HCT116 (cell line): ENCODE results near the gene EVA1A. TPM values are rescaled to one million over a fixed set of nuclear protein-coding genes. Genes with fewer than 3 reads are reported as not detected.

ENCODE experiments used
- ATAC-seq: fragments of 200-7000 bp; cut with Tn5 transposase; 2 replicates; pipeline ENCODE4 v1.9.1; 2020; ENCODE audit warnings: mild to moderate bottlenecking, moderate library complexity
- BruUV-seq: library from RNA; stranded (reverse); fragments of 400-500 nt; replicated peaks from 2 replicates; lab custom pipeline; 2021; lab: Mats Ljungman, UMichigan
- CTCF ChIA-PET: fragments of 300-600 bp; sonication (Branson Sonifier 250); formaldehyde crosslinking; loops from one replicate; lab custom pipeline; 2021; ENCODE audit warnings: antibody characterized with exemption; lab: Charles Lee
- POLR2A ChIA-PET: fragments of 300-600, 350-600 bp; sonication (Branson Sonifier 250); formaldehyde crosslinking; loops from one replicate; lab custom pipeline; 2021; ENCODE audit warnings: antibody characterized with exemption; lab: Charles Lee
- RAD21 ChIA-PET, 2 experiments: fragments of 300-600 bp; sonication (Branson Sonifier 250); formaldehyde crosslinking; loops; one replicate each; lab custom pipeline; 2023; ENCODE audit warnings: low total read pairs in 2 of 2; ENCODE audit not compliant: uncharacterized antibody in 2 of 2, unreplicated experiment in 2 of 2, low non-redundant PET in 1 of 2; lab: Charles Lee
- DNase-seq: peaks from one replicate; pipeline ENCODE4 v3.0.0-alpha.2; 2010; ENCODE audit warnings: low read depth, low spot score
- H2AFZ ChIP-seq: fragments of 200-600 bp; shearing (Covaris generic), sonication (generic); 2 replicates; pipeline ENCODE4 v1.6.1; 2017; ENCODE audit warnings: low read depth, mixed run types, mixed read lengths, antibody characterized with exemption, low read length; ENCODE audit not compliant: poor library complexity, severe bottlenecking
- H3K27ac ChIP-seq: 2 replicates; pipeline ENCODE4 v1.5.1; 2012; ENCODE audit warnings: low read depth, low read length
- H3K27me3 ChIP-seq: fragments of 200-600 bp; sonication (generic); 2 replicates; pipeline ENCODE4 v1.6.1; 2016; ENCODE audit warnings: mixed run types, low read length, mixed read lengths; ENCODE audit not compliant: insufficient read depth
- H3K36me3 ChIP-seq, 2 experiments: fragments of 200-500 bp in 1 of 2; fragments of 200-600 bp in 1 of 2; sonication (Bioruptor generic) in 1 of 2; sonication (generic) in 1 of 2; 2 replicates each; pipeline versions ENCODE4 v1.5.1 to v1.6.1; 2014 to 2016; ENCODE audit warnings: low read length in 2 of 2, inconsistent platforms in 1 of 2, mixed read lengths in 1 of 2, mixed run types in 1 of 2; ENCODE audit not compliant: insufficient read depth in 2 of 2, control insufficient read depth in 1 of 2
- H3K4me1 ChIP-seq, 2 experiments: fragments of 200-600 bp in 1 of 2; sonication (generic) in 1 of 2; 2 replicates each; pipeline versions ENCODE4 v1.5.1 to v1.6.1; 2012 to 2017; ENCODE audit warnings: low read length in 2 of 2, inconsistent platforms in 1 of 2, mild to moderate bottlenecking in 1 of 2, mixed read lengths in 1 of 2, mixed run types in 1 of 2, moderate library complexity in 1 of 2; ENCODE audit not compliant: insufficient read depth in 2 of 2, control insufficient read depth in 1 of 2
- H3K4me2 ChIP-seq: fragments of 200-600 bp; sonication (generic); 2 replicates; pipeline ENCODE4 v1.6.1; 2017; ENCODE audit warnings: mixed run types, low read length, mixed read lengths
- H3K4me3 ChIP-seq, 2 experiments: fragments of 200-600 bp in 1 of 2; sonication (generic) in 1 of 2; replicated peaks in 1 of 2; 2 replicates each; pipeline ENCODE4 v1.5.1; 2011 to 2016; ENCODE audit warnings: low read length in 2 of 2, control low read depth in 1 of 2, low read depth in 1 of 2, mild to moderate bottlenecking in 1 of 2, mixed read lengths in 1 of 2, mixed run types in 1 of 2
- H3K79me2 ChIP-seq: fragments of 200-600 bp; sonication (generic); 2 replicates; pipeline ENCODE4 v1.6.1; 2017; ENCODE audit warnings: mild to moderate bottlenecking, mixed run types, low read length, moderate library complexity, mixed read lengths; ENCODE audit not compliant: insufficient read depth
- H3K9ac ChIP-seq: fragments of 200-600 bp; sonication (generic); 2 replicates; pipeline ENCODE4 v1.6.1; 2016; ENCODE audit warnings: low read length, mixed read lengths
- H3K9me2 ChIP-seq: fragments of 200-600 bp; sonication (generic), shearing (Covaris generic); 2 replicates; pipeline ENCODE4 v1.6.1; 2017; ENCODE audit warnings: mixed run types, mild to moderate bottlenecking, moderate library complexity; ENCODE audit not compliant: insufficient read depth
- H3K9me3 ChIP-seq, 2 experiments: fragments of 200-500 bp in 1 of 2; fragments of 200-600 bp in 1 of 2; sonication (Bioruptor generic) in 1 of 2; sonication (generic) in 1 of 2; 2 replicates each; pipeline ENCODE4 v1.6.1; 2014 to 2017; ENCODE audit warnings: low read length in 2 of 2, mixed read lengths in 2 of 2, inconsistent platforms in 1 of 2, low read depth in 1 of 2, mild to moderate bottlenecking in 1 of 2, mixed run types in 1 of 2, moderate library complexity in 1 of 2; ENCODE audit not compliant: control insufficient read depth in 1 of 2, insufficient read depth in 1 of 2
- H4K20me1 ChIP-seq: fragments of 200-600 bp; sonication (generic), shearing (Covaris generic); 2 replicates; pipeline ENCODE4 v1.6.1; 2017; ENCODE audit warnings: mixed run types, mild to moderate bottlenecking, moderate library complexity; ENCODE audit not compliant: insufficient read depth
- ATF3 ChIP-seq: IDR thresholded peaks from 2 replicates; pipeline ENCODE4 v1.6.1; 2012
- CBX3 ChIP-seq: IDR thresholded peaks from 2 replicates; pipeline ENCODE4 v1.6.1; 2012; ENCODE audit warnings: low read depth
- CEBPB ChIP-seq: IDR thresholded peaks from 2 replicates; pipeline ENCODE4 v1.6.1; 2012; ENCODE audit warnings: low read depth
- CTCF ChIP-seq, 3 experiments: fragments of 200-600 bp in 1 of 3; sonication (generic) in 1 of 3; IDR thresholded peaks in 2 of 3; conservative IDR thresholded peaks in 1 of 3; 2 replicates each; pipeline ENCODE4 v1.5.1; 2012 to 2017; ENCODE audit warnings: low read depth in 2 of 3, low read length in 2 of 3, antibody characterized with exemption in 1 of 3, borderline replicate concordance in 1 of 3, control low read depth in 1 of 3, mild to moderate bottlenecking in 1 of 3, mixed read lengths in 1 of 3, mixed run types in 1 of 3, moderate library complexity in 1 of 3; ENCODE audit not compliant: insufficient read depth in 1 of 3
- EGR1 ChIP-seq: IDR thresholded peaks from 2 replicates; pipeline ENCODE4 v1.6.1; 2012; ENCODE audit warnings: low read depth
- EZH2 ChIP-seq: fragments of 200-600 bp; sonication (generic); IDR thresholded peaks from 2 replicates; pipeline ENCODE4 v1.6.1; 2017; ENCODE audit warnings: antibody characterized with exemption, mixed run types
- EZH2phosphoT487 ChIP-seq: fragments of 200-600 bp; IDR thresholded peaks from 2 replicates; pipeline ENCODE4 v1.6.1; 2018; ENCODE audit warnings: antibody characterized with exemption, borderline replicate concordance
- JUND ChIP-seq: IDR thresholded peaks from 2 replicates; pipeline ENCODE4 v1.6.1; 2012
- POLR2A ChIP-seq: IDR thresholded peaks from 2 replicates; pipeline ENCODE4 v1.7.0; 2011; ENCODE audit warnings: borderline replicate concordance; ENCODE audit not compliant: insufficient read depth, insufficient read length; ENCODE audit errors: extremely low read depth
- POLR2AphosphoS5 ChIP-seq: IDR thresholded peaks from 2 replicates; pipeline ENCODE4 v1.6.1; 2011; ENCODE audit warnings: mild to moderate bottlenecking, low read depth, low read length, moderate library complexity
- RAD21 ChIP-seq: IDR thresholded peaks from 2 replicates; pipeline ENCODE4 v1.6.1; 2012; ENCODE audit warnings: low read depth, mild to moderate bottlenecking
- SP1 ChIP-seq: IDR thresholded peaks from 2 replicates; pipeline ENCODE4 v1.6.1; 2012; ENCODE audit warnings: low read depth
- SRF ChIP-seq: IDR thresholded peaks from 2 replicates; pipeline ENCODE4 v1.6.1; 2012; ENCODE audit warnings: low read depth
- YY1 ChIP-seq: IDR thresholded peaks from 2 replicates; pipeline ENCODE4 v1.6.1; 2011; ENCODE audit warnings: low read length, low read depth, moderate library complexity, mild to moderate bottlenecking; ENCODE audit not compliant: insufficient replicate concordance; ENCODE audit errors: extremely low read depth
- ZNF274 ChIP-seq: fragments of 200-500 bp; sonication (Bioruptor generic); IDR thresholded peaks from 2 replicates; pipeline ENCODE4 v1.6.1; 2014; ENCODE audit warnings: mild to moderate bottlenecking, low read depth, low read length, inconsistent platforms
- intact Hi-C: fragments of 100-400 bp; cut with micrococcal nuclease; formaldehyde crosslinking; loops from 2 replicates; pipeline ENCODE4 v1.10.0; 2022
- total RNA-seq: library from RNA; stranded (reverse); gene quantifications from one replicate; pipeline ENCODE4 v1.2.1, GENCODE V29; 2021; ENCODE audit not compliant: unreplicated experiment
- TF ChIP-seq, protein P1 (sequence below): IDR thresholded peaks from 2 replicates; pipeline ENCODE4 v1.6.1; 2011; ENCODE audit warnings: mild to moderate bottlenecking, low read length, moderate library complexity; ENCODE audit not compliant: insufficient replicate concordance; ENCODE audit errors: extremely low read depth
- TF ChIP-seq, protein P2 (sequence below): IDR thresholded peaks from 2 replicates; pipeline ENCODE4 v1.6.1; 2012

The EVA1A gene
- total RNA-seq, 1 experiment from 2014 or later, result 2.8 TPM

DNA sequence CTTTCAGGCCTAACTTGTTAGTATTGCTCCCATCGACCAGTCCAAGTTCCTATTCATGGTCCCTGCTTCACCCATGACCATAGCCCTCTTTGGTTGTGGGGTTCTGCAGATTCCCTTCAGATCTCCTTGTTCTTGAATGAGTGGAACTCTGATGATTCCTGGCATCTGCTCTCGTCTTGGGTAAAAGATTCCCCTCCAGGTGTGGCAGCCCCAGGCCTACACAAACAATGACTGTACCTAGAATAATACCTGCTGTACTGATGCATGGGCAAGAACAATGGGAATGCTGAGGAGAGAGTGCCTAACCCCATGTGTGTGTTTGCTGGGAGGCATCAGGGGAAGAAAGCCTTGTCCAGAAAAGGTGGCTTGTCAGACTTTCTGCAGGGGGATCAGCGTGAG is 46.7 kb upstream of the EVA1A start:
- Histone ChIP-seq H2AFZ (no peak overlapping the region), H3K9me2 (no peaks in the 10 kb centered on the region), H3K4me3 (no peak overlapping the region), H3K27ac (no peak overlapping the region), H3K4me2 (no peak overlapping the region), H3K27me3 (peaks cover 18% of the 10 kb centered on the region; the same call in 1 of the 2 replicates), H3K79me2 (no peaks in the 10 kb centered on the region), H4K20me1 (no peaks in the 10 kb centered on the region), H3K9ac (no peak overlapping the region), H3K4me1 (peaks cover 5 to 10% of the 10 kb centered on the region in 2 experiments), H3K9me3 (no peaks in the 10 kb centered on the region), H3K36me3 (no peaks in the 10 kb centered on the region)
- ATAC-seq (no peak), DNase-seq (no peak)
- ChIA-PET RAD21 (no interaction called here), POLR2A (no interaction called here), CTCF (interaction anchor here (1.9 kb wide), 1 partner anchor 142 kb away, joined by 13 read pairs; no protein-coding TSS in a partner anchor)
- no TSS peak for BruUV-seq
- intact Hi-C loops, result loop anchor here (5.0 to 10.0 kb wide), 2 partner anchors 543 to 685 kb away; no protein-coding TSS in a partner anchor
- TF ChIP-seq, protein P1, sequence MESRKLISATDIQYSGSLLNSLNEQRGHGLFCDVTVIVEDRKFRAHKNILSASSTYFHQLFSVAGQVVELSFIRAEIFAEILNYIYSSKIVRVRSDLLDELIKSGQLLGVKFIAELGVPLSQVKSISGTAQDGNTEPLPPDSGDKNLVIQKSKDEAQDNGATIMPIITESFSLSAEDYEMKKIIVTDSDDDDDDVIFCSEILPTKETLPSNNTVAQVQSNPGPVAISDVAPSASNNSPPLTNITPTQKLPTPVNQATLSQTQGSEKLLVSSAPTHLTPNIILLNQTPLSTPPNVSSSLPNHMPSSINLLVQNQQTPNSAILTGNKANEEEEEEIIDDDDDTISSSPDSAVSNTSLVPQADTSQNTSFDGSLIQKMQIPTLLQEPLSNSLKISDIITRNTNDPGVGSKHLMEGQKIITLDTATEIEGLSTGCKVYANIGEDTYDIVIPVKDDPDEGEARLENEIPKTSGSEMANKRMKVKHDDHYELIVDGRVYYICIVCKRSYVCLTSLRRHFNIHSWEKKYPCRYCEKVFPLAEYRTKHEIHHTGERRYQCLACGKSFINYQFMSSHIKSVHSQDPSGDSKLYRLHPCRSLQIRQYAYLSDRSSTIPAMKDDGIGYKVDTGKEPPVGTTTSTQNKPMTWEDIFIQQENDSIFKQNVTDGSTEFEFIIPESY, result no peak
- TF ChIP-seq EZH2phosphoT487, result no peak
- no peak for TF ChIP-seq EZH2
- TF ChIP-seq YY1, result no peak
- no peak for TF ChIP-seq POLR2A
- TF ChIP-seq SP1, result no peak
- TF ChIP-seq RAD21, result no peak
- no peak for TF ChIP-seq JUND
- no peak for TF ChIP-seq CEBPB
- TF ChIP-seq EGR1, result no peak
- TF ChIP-seq CBX3, result no peak
- TF ChIP-seq SRF, result no peak
- no peak for TF ChIP-seq ATF3
- TF ChIP-seq CTCF (IDR thresholded peaks at IDR 0.05 in 2 of 3, conservative IDR thresholded peaks at IDR 0.05 in 1 of 3; ENCODE audit: borderline replicate concordance in 1 of 3, insufficient read depth in 1 of 3, low read depth in 2 of 3, low read length in 2 of 3), result no peak
- TF ChIP-seq, protein P2, sequence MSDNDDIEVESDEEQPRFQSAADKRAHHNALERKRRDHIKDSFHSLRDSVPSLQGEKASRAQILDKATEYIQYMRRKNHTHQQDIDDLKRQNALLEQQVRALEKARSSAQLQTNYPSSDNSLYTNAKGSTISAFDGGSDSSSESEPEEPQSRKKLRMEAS, result no peak
- TF ChIP-seq ZNF274, result no peak
- no peak for TF ChIP-seq POLR2AphosphoS5
